Activated naive CD8-positive, alpha-beta T cell treated with anti-CD3 and anti-CD28 coated beads for 36 hours (primary cell): Measurements from ENCODE around the gene FKBP10. TPM values are rescaled to one million over a fixed set of nuclear protein-coding genes. Genes with fewer than 3 reads are reported as not detected.

Source experiments
- DNase-seq: peaks from one replicate; pipeline ENCODE4 v3.0.0; 2021
- H3K27ac Mint-ChIP-seq: one replicate; pipeline ENCODE4 v1.8.0; 2022; ENCODE audit warnings: mild to moderate bottlenecking, moderate library complexity, mixed read lengths
- H3K27me3 Mint-ChIP-seq: one replicate; pipeline ENCODE4 v1.8.0; 2022; ENCODE audit warnings: mild to moderate bottlenecking, mixed read lengths
- H3K36me3 Mint-ChIP-seq: one replicate; pipeline ENCODE4 v1.8.0; 2021; ENCODE audit warnings: mild to moderate bottlenecking, mixed read lengths
- H3K4me1 Mint-ChIP-seq: one replicate; pipeline ENCODE4 v1.8.0; 2021; ENCODE audit warnings: mixed read lengths
- H3K4me3 Mint-ChIP-seq: one replicate; pipeline ENCODE4 v1.8.0; 2022; ENCODE audit warnings: mild to moderate bottlenecking, moderate library complexity, mixed read lengths
- H3K9me3 Mint-ChIP-seq: one replicate; pipeline ENCODE4 v1.8.0; 2022; ENCODE audit warnings: mixed read lengths
- total RNA-seq, 2 experiments: library from RNA; stranded (reverse); gene quantifications; one replicate each; pipeline ENCODE4 v1.2.3, GENCODE V29; 2021

Gene FKBP10
- total RNA-seq, 2 experiments from 2014 or later: 0.48 to 0.89 TPM

GRCh38 chr17:41794540-41794975 lies 18.2 kb upstream of the FKBP10 start:
- H3K4me3 Mint-ChIP-seq: no peak overlapping the region
- H3K27ac Mint-ChIP-seq: no peak overlapping the region
- no peaks in the 10 kb centered on the region for H3K9me3 Mint-ChIP-seq
- peaks cover 5% of the 10 kb centered on the region for H3K27me3 Mint-ChIP-seq
- no peaks in the 10 kb centered on the region for H3K4me1 Mint-ChIP-seq
- no peak for DNase-seq
- H3K36me3 Mint-ChIP-seq: no peaks in the 10 kb centered on the region

DNA sequence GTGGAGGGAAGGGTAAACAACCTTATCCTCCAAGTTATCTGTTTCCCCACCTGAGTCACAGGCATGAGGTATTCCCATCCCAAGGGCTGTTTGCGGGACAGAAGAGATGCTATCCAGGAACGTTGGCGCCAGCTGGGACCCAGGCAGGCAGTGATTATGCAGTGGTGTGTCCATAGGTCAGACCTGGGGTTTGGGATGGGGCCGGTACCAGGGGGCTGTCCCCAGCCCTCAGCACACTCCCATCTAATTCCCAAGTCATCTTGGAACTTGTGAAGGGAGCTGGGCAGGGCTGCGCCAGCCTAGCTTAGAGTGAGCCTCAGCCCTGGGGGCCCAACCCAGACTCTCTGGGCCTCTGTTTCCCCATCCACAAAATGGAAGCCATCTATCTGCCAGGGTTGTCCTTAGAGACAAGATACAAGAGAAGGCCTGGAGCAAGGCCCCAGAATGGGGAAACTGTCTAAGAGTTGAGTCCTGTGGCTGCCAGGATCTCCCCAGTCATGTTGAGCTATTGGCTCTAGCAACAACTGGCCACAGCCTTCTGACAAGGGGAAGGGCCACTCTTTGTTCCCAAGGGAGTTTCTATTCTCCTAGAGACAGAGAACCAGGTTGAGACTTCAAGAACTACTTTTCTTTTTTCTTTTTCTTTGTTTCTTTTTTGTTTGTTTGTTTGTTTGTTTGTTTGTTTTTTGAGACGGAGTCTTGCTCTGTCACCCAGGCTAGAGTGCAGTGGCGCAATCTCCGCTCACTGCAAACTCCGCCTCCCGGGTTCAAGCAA lies 16.5 kb upstream of the FKBP10 start:
- no peaks in the 10 kb centered on the region for H3K9me3 Mint-ChIP-seq
- H3K4me1 Mint-ChIP-seq: no peaks in the 10 kb centered on the region
- H3K36me3 Mint-ChIP-seq: no peaks in the 10 kb centered on the region
- no peaks in the 10 kb centered on the region for H3K27me3 Mint-ChIP-seq
- no peak overlapping the region for H3K27ac Mint-ChIP-seq
- DNase-seq: no peak
- no peak overlapping the region for H3K4me3 Mint-ChIP-seq

DNA sequence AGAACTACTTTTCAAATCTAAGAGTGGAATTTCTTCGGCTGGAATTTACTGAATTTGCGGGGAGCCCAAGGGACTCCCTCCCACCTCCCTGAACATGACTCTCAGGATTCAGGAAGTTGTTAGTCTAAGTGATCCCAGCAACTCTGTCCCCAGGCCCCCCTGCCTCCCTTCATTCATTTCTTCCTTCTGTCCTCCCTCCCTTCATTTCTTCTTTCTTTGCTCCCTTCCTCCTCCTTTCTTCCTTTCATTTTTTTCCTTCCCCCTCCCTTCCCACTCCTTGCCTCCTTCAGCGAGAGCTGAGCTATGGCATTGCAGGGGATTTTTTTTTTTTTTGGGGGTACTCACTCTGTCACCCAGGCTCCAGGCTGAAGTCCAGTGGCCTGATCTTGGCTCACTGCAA lies 15.4 kb upstream of the FKBP10 start:
- H3K9me3 Mint-ChIP-seq: no peaks in the 10 kb centered on the region
- H3K27me3 Mint-ChIP-seq: no peaks in the 10 kb centered on the region
- no peak overlapping the region for H3K4me3 Mint-ChIP-seq
- no peak for DNase-seq
- H3K27ac Mint-ChIP-seq: no peak overlapping the region
- H3K4me1 Mint-ChIP-seq: peaks cover 4% of the 10 kb centered on the region
- no peaks in the 10 kb centered on the region for H3K36me3 Mint-ChIP-seq

DNA sequence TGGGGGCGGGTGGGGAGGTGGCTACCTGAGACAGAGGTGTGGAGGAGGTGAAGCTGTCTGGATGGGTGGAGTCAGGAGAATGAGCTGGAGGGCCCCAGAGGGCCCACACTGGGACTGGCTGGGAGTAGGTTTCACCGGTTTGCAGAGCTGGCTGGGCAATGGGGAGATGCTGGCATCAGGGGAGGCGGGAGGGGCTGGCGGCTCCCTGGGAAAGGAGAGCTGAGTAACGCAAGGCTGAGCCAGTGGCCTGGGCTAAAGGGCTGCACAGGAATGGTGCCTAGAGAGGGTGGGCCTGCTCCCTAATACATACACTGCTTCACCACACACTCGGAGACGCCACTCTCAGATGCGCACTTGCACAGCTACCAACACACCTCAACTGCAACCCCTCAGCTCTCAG lies 13.4 kb upstream of the FKBP10 start:
- Mint-ChIP-seq H3K9me3 (no peaks in the 10 kb centered on the region), H3K4me3 (no peak overlapping the region), H3K27me3 (no peaks in the 10 kb centered on the region), H3K36me3 (no peaks in the 10 kb centered on the region), H3K4me1 (peaks cover 4% of the 10 kb centered on the region), H3K27ac (no peak overlapping the region)
- no peak for DNase-seq

DNA sequence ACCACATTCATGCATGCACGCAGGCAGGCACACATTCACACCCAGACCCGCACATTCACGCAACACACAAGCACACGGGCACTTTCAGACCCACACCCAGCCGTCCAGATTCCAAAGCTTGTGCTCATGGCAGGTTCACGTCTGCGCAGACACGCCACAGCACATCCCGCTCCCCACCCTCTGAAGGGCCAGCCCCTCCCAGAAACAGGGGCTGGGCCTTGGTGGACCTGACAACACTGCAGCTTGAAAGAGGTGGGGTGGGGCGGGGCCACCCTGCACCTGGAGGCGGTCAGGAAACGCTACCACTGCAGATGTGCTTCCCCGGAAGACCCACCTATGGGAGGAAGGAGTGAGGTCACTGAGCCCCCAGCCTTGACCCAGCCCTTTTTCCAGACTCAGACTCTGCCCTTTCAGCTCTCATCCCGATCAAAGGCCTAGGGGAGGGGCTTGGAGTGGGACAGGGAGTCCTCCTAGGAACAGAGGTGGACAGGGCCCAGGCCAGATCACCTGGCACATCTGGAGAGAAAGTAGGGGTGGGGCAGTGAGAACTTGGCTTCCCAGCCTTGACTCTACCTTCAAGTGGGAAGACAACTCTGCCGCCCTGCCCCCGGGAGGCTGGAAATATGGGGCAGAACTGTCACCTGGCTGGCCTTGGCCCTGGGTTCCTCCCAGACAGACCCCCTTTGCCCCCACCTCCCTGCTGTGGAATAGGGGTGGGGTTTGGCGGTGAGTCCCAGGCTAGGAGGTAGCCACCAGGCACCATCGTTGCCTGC lies 12.0 kb upstream of the FKBP10 start:
- no peak for DNase-seq
- Mint-ChIP-seq H3K9me3 (no peaks in the 10 kb centered on the region), H3K27me3 (no peaks in the 10 kb centered on the region), H3K27ac (no peak overlapping the region), H3K4me3 (no peak overlapping the region), H3K4me1 (peaks cover 4% of the 10 kb centered on the region), H3K36me3 (no peaks in the 10 kb centered on the region)

DNA sequence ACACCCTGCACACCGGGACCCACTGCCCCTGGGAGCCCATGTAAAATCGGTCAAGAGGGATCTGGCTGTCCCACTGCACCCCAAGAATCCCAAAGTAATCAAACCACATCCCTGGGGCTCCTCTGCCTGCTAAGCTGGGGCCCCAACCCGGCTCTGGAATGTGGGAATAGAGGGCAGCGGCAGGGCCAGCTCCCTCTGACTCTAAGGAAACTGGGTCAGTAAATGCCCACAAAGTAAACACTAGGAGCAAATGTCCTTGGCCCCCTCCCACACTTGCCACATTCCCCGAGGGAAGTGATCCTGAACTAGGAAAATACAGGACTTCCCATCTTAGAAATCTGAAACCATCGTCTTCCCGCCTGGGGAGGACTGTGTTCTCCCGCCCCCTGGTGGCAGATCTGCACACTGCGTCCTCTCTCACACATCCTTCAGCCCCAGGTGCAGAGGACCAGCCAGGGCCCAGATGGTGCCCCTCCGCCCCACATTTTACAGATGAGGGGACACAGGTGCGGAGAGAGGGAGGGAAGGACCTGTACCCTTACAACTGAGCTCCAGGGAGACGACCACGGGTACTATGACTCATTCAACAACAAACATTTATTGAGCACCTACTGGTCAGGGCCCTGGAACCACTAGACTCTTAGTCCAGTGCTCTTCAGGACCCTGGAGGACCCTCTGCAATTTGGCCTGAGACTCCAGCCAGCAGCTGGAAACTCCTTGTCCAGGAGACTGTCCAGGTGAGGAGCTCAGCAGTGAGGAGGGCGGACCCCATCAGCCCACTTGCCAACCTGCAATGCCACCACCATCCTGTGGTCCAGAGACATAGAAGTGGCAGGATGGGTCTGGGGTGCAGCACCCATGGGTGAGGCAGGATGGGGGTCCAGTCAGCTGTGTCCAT lies 11.2 kb upstream of the FKBP10 start:
- Mint-ChIP-seq H3K27ac (no peak overlapping the region), H3K9me3 (no peaks in the 10 kb centered on the region), H3K4me3 (no peak overlapping the region), H3K4me1 (peaks cover 4% of the 10 kb centered on the region), H3K36me3 (no peaks in the 10 kb centered on the region), H3K27me3 (no peaks in the 10 kb centered on the region)
- peak; percentile 62 for DNase-seq

- Mint-ChIP-seq H3K27ac (no peak overlapping the region), H3K27me3 (no peaks in the 10 kb centered on the region), H3K36me3 (no peaks in the 10 kb centered on the region), H3K4me3 (no peak overlapping the region), H3K9me3 (no peaks in the 10 kb centered on the region), H3K4me1 (peaks cover 4% of the 10 kb centered on the region)
- no peak for DNase-seq
Measured at GRCh38 chr17:41803049-41804020, 9.5 kb upstream of the FKBP10 start.

- Mint-ChIP-seq H3K27me3 (peaks cover 3% of the 10 kb centered on the region), H3K4me1 (peaks cover 13% of the 10 kb centered on the region), H3K36me3 (peaks cover 2% of the 10 kb centered on the region), H3K9me3 (no peaks in the 10 kb centered on the region), H3K27ac (no peak overlapping the region), H3K4me3 (no peak overlapping the region)
- no peak for DNase-seq
Measured at GRCh38 chr17:41806685-41807445, 5.9 kb upstream of the FKBP10 start.

- H3K27me3 Mint-ChIP-seq: peaks cover 7% of the 10 kb centered on the region
- H3K4me3 Mint-ChIP-seq: peak overlapping the region; percentile 59
- no peak overlapping the region for H3K27ac Mint-ChIP-seq
- peaks cover 2% of the 10 kb centered on the region for H3K36me3 Mint-ChIP-seq
- no peaks in the 10 kb centered on the region for H3K9me3 Mint-ChIP-seq
- H3K4me1 Mint-ChIP-seq: peaks cover 23% of the 10 kb centered on the region
- no peak for DNase-seq
Measured at GRCh38 chr17:41810659-41811548, 1.9 kb upstream of the FKBP10 start.

GRCh38 chr17:41811549-41812380 lies 1.0 kb upstream of the FKBP10 start, which contains the start of gene P3H4:
TSS of gene P3H4 (minus strand) at chr17:41811949. CDS start at chr17:41811915, 34 bp downstream.
- no peak within 1 kb of the TSS for H3K27ac Mint-ChIP-seq
- peak within 1 kb of the TSS; percentile 82 for H3K4me3 Mint-ChIP-seq
- H3K27me3 Mint-ChIP-seq: peaks cover 7% of the 10 kb centered on the region
- peaks cover 23% of the 10 kb centered on the region for H3K4me1 Mint-ChIP-seq
- no peaks in the 10 kb centered on the region for H3K9me3 Mint-ChIP-seq
- H3K36me3 Mint-ChIP-seq: peaks cover 2% of the 10 kb centered on the region
- peak; percentile 76 for DNase-seq

GRCh38 chr17:41813152-41813680 lies 412 bp downstream of the FKBP10 start:
- Mint-ChIP-seq H3K4me3 (peak overlapping the region; percentile 32), H3K9me3 (no peaks in the 10 kb centered on the region), H3K36me3 (peaks cover 2% of the 10 kb centered on the region), H3K4me1 (peaks cover 23% of the 10 kb centered on the region), H3K27me3 (peaks cover 7% of the 10 kb centered on the region), H3K27ac (no peak overlapping the region)
- no peak for DNase-seq

GRCh38 chr17:41813699-41814124 lies 908 bp downstream of the FKBP10 start:
- Mint-ChIP-seq H3K27me3 (peaks cover 7% of the 10 kb centered on the region), H3K27ac (no peak overlapping the region), H3K4me3 (no peak overlapping the region)

More at GRCh38 chr17:41813699-41814124, 908 bp downstream of the FKBP10 start:
- H3K9me3 Mint-ChIP-seq: no peaks in the 10 kb centered on the region
- DNase-seq: no peak
- H3K4me1 Mint-ChIP-seq: peaks cover 23% of the 10 kb centered on the region
- peaks cover 2% of the 10 kb centered on the region for H3K36me3 Mint-ChIP-seq
